Upper lobe of left lung (tissue), 6 donors: ENCODE results near the gene CACNA2D1. TPM values are rescaled to one million over a fixed set of nuclear protein-coding genes. Genes with fewer than 3 reads are reported as not detected.

ENCODE experiments used
- ATAC-seq, 2 donors: fragments of 200-7000 bp; cut with Tn5 transposase; one replicate each; pipeline ENCODE4 v1.9.1; 2022; ENCODE audit warnings: mild to moderate bottlenecking in 2 of 2, moderate library complexity in 2 of 2; ENCODE audit not compliant: low FRiP score in 2 of 2
- DNase-seq, 2 donors: peaks; one replicate each; pipeline ENCODE4 v3.0.0-alpha.2; 2019 to 2020
- H3K27ac ChIP-seq, 4 donors: fragments of 200-600 bp; sonication (generic); one replicate each; pipeline ENCODE4 v1.5.1; 2016 to 2019
- H3K27me3 ChIP-seq, 4 donors: fragments of 200-600 bp; sonication (generic); one replicate each; pipeline ENCODE4 v1.5.1; 2017 to 2019
- H3K36me3 ChIP-seq, 4 donors: fragments of 200-600 bp; sonication (generic); one replicate each; pipeline ENCODE4 v1.5.1; 2016 to 2019
- H3K4me1 ChIP-seq, 4 donors: fragments of 200-600 bp; sonication (generic); one replicate each; pipeline ENCODE4 v1.5.1; 2018 to 2019
- H3K4me3 ChIP-seq, 4 donors: fragments of 200-600 bp; sonication (generic); one replicate each; pipeline ENCODE4 v1.5.1; 2017 to 2019; ENCODE audit warnings: mild to moderate bottlenecking in 2 of 4, moderate library complexity in 1 of 4
- H3K9me3 ChIP-seq, 4 donors: fragments of 200-600 bp; sonication (generic); one replicate each; pipeline ENCODE4 v1.5.1; 2018 to 2019
- EP300 ChIP-seq, 4 donors: sonication (generic); formaldehyde crosslinking; IDR thresholded peaks; one replicate each; pipeline ENCODE4 v1.5.1; 2017; ENCODE audit warnings: antibody characterized with exemption in 4 of 4, control low read depth in 2 of 4
- POLR2A ChIP-seq, 4 donors: fragments of 450-650 bp; IDR thresholded peaks; one replicate each; pipeline ENCODE4 v1.5.1; 2016 to 2017; ENCODE audit warnings: antibody characterized with exemption in 4 of 4, mild to moderate bottlenecking in 2 of 4
- POLR2AphosphoS5 ChIP-seq, 2 donors: sonication (generic); formaldehyde crosslinking; IDR thresholded peaks; one replicate each; pipeline ENCODE4 v1.5.1; 2017; ENCODE audit warnings: antibody characterized with exemption in 2 of 2
- WGBS, 2 donors: methylation state at CpG; one replicate each; pipeline ENCODE4 v1.1.5; 2017 to 2018; 5-methylcytosine and 5-hydroxymethylcytosine counted together
- total RNA-seq, 6 donors: library from RNA; depleted of rRNA in 4 of 6; stranded (reverse); fragments of >200 nt in 4 of 6; gene quantifications; one replicate each; pipeline versions ENCODE4 v1.1.0 to v1.2.1, GENCODE V29; 2016 to 2021
- TF ChIP-seq, protein P1 (sequence below), 6 experiments: fragments of 450-650 bp in 4 of 6; fragments of 200-600 bp in 2 of 6; sonication (generic) in 2 of 6; IDR thresholded peaks; one replicate each; pipeline ENCODE4 v1.5.1; 2016 to 2019; ENCODE audit warnings: antibody characterized with exemption in 6 of 6
- donor health status: DM: no; HTN: no; CAD: no; lungs with moderate emphysema.
- donor health status: DM: no; HTN: yes; CAD: no; lungs with severe emphysema.

The CACNA2D1 gene
- total RNA-seq, 6 donors from 2014 or later, result 6.7 to 85.9 (median 9.6) TPM

DNA sequence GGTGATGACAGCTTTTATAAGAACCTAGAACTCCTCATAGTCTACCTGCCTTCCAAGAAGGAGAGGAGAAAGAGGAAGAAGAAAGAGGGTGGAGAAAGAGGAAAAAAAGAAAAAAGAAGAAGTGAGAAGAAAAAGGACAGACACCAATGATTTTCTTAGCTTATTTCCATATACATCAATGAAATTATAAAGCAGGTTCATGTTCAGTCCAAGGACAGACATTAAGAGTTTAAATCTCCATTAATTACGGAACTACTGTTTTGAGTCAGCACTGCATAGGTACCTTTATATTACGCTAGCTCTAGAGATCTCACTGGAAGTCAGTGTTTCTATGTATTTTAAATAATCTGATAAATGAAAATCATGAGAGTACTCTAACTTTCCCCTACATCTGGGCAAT is 364.8 kb downstream of the CACNA2D1 start:
- Histone ChIP-seq H3K27me3 (no peaks in the 10 kb centered on the region), H3K4me3 (no peak overlapping the region), H3K4me1 (no peaks in the 10 kb centered on the region), H3K36me3 (no peaks in the 10 kb centered on the region), H3K27ac (no peak overlapping the region), H3K9me3 (no peaks in the 10 kb centered on the region)
- TF ChIP-seq, protein P1, sequence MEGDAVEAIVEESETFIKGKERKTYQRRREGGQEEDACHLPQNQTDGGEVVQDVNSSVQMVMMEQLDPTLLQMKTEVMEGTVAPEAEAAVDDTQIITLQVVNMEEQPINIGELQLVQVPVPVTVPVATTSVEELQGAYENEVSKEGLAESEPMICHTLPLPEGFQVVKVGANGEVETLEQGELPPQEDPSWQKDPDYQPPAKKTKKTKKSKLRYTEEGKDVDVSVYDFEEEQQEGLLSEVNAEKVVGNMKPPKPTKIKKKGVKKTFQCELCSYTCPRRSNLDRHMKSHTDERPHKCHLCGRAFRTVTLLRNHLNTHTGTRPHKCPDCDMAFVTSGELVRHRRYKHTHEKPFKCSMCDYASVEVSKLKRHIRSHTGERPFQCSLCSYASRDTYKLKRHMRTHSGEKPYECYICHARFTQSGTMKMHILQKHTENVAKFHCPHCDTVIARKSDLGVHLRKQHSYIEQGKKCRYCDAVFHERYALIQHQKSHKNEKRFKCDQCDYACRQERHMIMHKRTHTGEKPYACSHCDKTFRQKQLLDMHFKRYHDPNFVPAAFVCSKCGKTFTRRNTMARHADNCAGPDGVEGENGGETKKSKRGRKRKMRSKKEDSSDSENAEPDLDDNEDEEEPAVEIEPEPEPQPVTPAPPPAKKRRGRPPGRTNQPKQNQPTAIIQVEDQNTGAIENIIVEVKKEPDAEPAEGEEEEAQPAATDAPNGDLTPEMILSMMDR (IDR thresholded peaks at IDR 0.05), result no peak
- no peak for TF ChIP-seq EP300 (IDR thresholded peaks at IDR 0.05)
- TF ChIP-seq POLR2AphosphoS5 (IDR thresholded peaks at IDR 0.05), result no peak
- no peak for TF ChIP-seq POLR2A (IDR thresholded peaks at IDR 0.05)
- no peak for DNase-seq
- WGBS, 2 donors, result 91 to 96% methylated on average over 2 of the region's 2 CpGs
- ATAC-seq, result no peak

DNA sequence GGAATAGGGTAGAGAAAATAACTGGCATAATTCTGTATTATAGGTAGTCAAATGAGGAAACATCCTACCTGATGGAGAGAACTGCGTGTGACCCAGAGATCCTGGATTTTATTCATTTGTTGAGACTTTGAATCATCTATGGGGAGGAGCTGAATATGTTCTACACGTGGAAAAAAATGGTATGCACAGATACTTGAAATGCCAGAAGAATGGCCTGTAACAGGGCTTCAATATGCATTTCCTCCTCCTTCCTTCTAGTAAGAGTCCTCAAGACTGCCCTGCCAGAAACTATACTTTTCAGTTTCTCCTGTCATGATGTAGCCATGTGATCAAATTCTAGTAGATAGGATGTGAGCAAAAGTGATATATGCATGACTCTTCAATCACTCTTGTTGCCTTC is 372.1 kb downstream of the CACNA2D1 start:
- Histone ChIP-seq H3K4me1 (no peaks in the 10 kb centered on the region), H3K27me3 (no peaks in the 10 kb centered on the region), H3K4me3 (no peak overlapping the region), H3K9me3 (no peaks in the 10 kb centered on the region), H3K36me3 (no peaks in the 10 kb centered on the region), H3K27ac (no peak overlapping the region)
- WGBS, 2 donors, result 65 to 81% methylated on average over 2 of the region's 2 CpGs
- no peak for TF ChIP-seq POLR2AphosphoS5 (IDR thresholded peaks at IDR 0.05)
- TF ChIP-seq EP300 (IDR thresholded peaks at IDR 0.05), result no peak
- no peak for TF ChIP-seq POLR2A (IDR thresholded peaks at IDR 0.05)
- TF ChIP-seq, protein P1 (IDR thresholded peaks at IDR 0.05), result no peak
- ATAC-seq, result no peak
- DNase-seq, result no peak

DNA sequence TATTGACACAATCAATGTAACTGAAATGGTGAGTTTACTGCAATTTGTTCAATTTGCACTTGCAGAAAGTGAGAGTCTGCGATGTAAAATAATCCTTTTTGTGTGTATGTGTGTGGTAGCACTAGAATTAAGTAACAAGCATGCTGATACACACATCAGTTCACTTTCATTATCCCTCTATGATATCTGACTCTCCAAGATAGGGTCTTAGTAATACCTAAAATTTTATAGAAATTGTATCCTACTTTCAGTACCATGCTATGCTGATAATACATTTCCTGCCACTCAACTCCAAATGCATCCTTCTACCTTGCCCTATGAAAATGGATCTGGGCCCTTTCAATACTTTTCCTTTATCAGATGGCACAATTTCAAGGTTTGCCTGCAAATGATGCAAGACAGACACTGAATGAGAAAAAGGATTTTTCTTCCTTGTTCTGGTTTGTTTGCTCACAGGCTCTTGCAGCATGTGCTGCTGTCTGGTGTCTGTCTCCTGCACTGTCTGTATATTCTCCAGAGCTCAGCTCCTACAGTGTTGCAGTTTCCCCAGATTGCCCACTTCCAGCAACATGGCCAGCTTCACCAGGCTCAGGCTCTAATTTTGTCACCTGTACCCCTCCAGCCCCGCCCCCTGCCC is 375.8 kb downstream of the CACNA2D1 start:
- 86 to 95% methylated on average over 2 of the region's 2 CpGs for WGBS, 2 donors
- no peak for ATAC-seq

DNA sequence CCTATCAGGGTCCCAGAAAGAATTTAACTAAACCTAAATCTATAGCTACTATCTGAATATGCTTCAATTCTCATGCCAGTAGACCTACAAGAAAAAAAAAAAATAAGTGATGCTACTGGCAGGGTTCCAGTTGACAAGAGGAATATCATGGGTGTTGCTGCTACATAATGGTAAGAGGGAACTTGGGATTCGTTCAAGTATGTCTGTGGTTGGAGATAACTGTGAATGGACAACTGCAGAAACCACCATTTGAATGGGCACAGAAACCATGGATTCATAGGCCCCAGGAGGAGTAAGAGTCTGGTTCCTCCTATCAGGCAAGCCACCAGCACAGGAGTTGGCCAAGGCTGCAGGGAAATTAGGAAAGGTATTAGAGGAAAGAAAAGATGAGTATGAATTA is 386.1 kb downstream of the CACNA2D1 start:
- no peak overlapping the region for H3K27ac ChIP-seq
- H3K27me3 ChIP-seq, result no peaks in the 10 kb centered on the region
- ATAC-seq, result no peak
- H3K4me1 ChIP-seq, result no peaks in the 10 kb centered on the region
- H3K9me3 ChIP-seq, result no peaks in the 10 kb centered on the region
- TF ChIP-seq POLR2A (IDR thresholded peaks at IDR 0.05), result no peak
- TF ChIP-seq POLR2AphosphoS5 (IDR thresholded peaks at IDR 0.05), result no peak
- TF ChIP-seq, protein P1 (IDR thresholded peaks at IDR 0.05), result no peak
- TF ChIP-seq EP300 (IDR thresholded peaks at IDR 0.05), result no peak
- 67 to 91% methylated on average over 1 of the region's 1 CpG for WGBS, 2 donors
- H3K36me3 ChIP-seq, result no peaks in the 10 kb centered on the region
- no peak overlapping the region for H3K4me3 ChIP-seq
- DNase-seq, result no peak

More for the DNA sequence above, 375.8 kb downstream of the CACNA2D1 start:
- no peak for DNase-seq
- no peaks in the 10 kb centered on the region for H3K36me3 ChIP-seq
- no peak overlapping the region for H3K27ac ChIP-seq
- H3K4me3 ChIP-seq, result no peak overlapping the region
- no peaks in the 10 kb centered on the region for H3K4me1 ChIP-seq
- TF ChIP-seq POLR2AphosphoS5 (IDR thresholded peaks at IDR 0.05) (no peak), EP300 (IDR thresholded peaks at IDR 0.05) (no peak)
- H3K9me3 ChIP-seq, result no peaks in the 10 kb centered on the region
- no peaks in the 10 kb centered on the region for H3K27me3 ChIP-seq

DNA sequence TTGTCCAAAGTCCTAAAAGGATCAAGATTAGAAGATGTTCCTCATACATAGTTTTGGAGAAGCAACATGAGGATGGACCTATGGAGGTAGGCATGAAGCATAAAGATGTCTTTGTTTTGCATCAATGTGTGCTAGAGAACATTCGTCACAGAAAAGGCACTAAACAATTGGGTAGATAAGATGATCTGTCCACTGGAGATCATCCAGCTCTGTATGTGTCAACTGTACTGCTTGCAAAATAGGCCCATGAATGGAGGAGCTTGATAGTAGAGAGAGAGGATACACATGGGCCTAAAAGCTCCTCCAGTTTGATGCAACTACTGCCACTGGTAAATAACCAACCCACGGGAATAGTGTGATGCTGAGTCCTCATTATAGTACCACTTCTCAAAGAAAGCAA is 387.3 kb downstream of the CACNA2D1 start:
- ATAC-seq (no peak), DNase-seq (no peak)
- Histone ChIP-seq H3K27ac (no peak overlapping the region), H3K36me3 (no peaks in the 10 kb centered on the region), H3K4me3 (no peak overlapping the region), H3K9me3 (no peaks in the 10 kb centered on the region), H3K4me1 (no peaks in the 10 kb centered on the region), H3K27me3 (no peaks in the 10 kb centered on the region)
- 86 to 94% methylated on average over 2 of the region's 2 CpGs for WGBS, 2 donors
- TF ChIP-seq POLR2AphosphoS5 (IDR thresholded peaks at IDR 0.05) (no peak), EP300 (IDR thresholded peaks at IDR 0.05) (no peak), POLR2A (IDR thresholded peaks at IDR 0.05) (no peak)
- TF ChIP-seq, protein P1 (IDR thresholded peaks at IDR 0.05), result no peak
